IMR-90 (cell line): ENCODE measurements around the gene GCG. TPM values are rescaled to one million over a fixed set of nuclear protein-coding genes. Genes with fewer than 3 reads are reported as not detected.

Experiments
- ATAC-seq: fragments of 200-7000 bp; cut with Tn5 transposase; 2 replicates; pipeline ENCODE4 v1.9.1; 2020; ENCODE audit warnings: low read depth, mild to moderate bottlenecking, moderate library complexity
- BruUV-seq: library from RNA; stranded (reverse); fragments of 400-500 nt; replicated peaks from 2 replicates; lab custom pipeline; 2021; lab: Mats Ljungman, UMichigan
- CTCF ChIA-PET: fragments of 300-600 bp; formaldehyde crosslinking; extraction: SDS; loops from one replicate; lab custom pipeline; 2021; ENCODE audit warnings: antibody characterized with exemption; lab: Yijun Ruan, JAX
- POLR2A ChIA-PET: fragments of 300-600 bp; sonication (Branson Sonifier 250); formaldehyde crosslinking; loops from one replicate; lab custom pipeline; 2022; ENCODE audit warnings: antibody characterized with exemption; ENCODE audit not compliant: unreplicated experiment; lab: Charles Lee
- DNase-seq: peaks from one replicate; pipeline ENCODE4 v3.0.0; 2013
- H2AFZ ChIP-seq: replicated peaks from 2 replicates; pipeline ENCODE3; 2013; ENCODE audit warnings: low read length, mild to moderate bottlenecking; ENCODE audit not compliant: poor library complexity
- H2AK5ac ChIP-seq: 2 replicates; pipeline ENCODE4 v1.6.1; 2013; ENCODE audit warnings: low read depth, low read length, inconsistent platforms
- H2AK9ac ChIP-seq: replicated peaks from 2 replicates; pipeline ENCODE3; 2013; ENCODE audit warnings: mild to moderate bottlenecking, low read depth, low read length, moderate library complexity; ENCODE audit not compliant: poor library complexity
- H2BK120ac ChIP-seq: 2 replicates; pipeline ENCODE4 v1.6.1; 2013; ENCODE audit warnings: low read depth, low read length, inconsistent platforms
- H2BK15ac ChIP-seq: 3 replicates; pipeline ENCODE4 v1.6.1; 2013; ENCODE audit warnings: low read depth, low read length, inconsistent platforms
- H2BK20ac ChIP-seq: 2 replicates; pipeline ENCODE4 v1.6.1; 2013; ENCODE audit warnings: low read depth, mild to moderate bottlenecking, inconsistent platforms, low read length, moderate library complexity
- H2BK5ac ChIP-seq: 2 replicates; pipeline ENCODE4 v1.6.1; 2013; ENCODE audit warnings: mild to moderate bottlenecking, low read depth, low read length, inconsistent platforms; ENCODE audit not compliant: poor library complexity, severe bottlenecking
- H3K14ac ChIP-seq: replicated peaks from 2 replicates; pipeline ENCODE4 v1.6.1; 2013; ENCODE audit warnings: low read depth, low read length, inconsistent platforms
- H3K18ac ChIP-seq: 2 replicates; pipeline ENCODE4 v1.6.1; 2013; ENCODE audit warnings: low read depth, low read length, control low read depth
- H3K23ac ChIP-seq: 2 replicates; pipeline ENCODE4 v1.6.1; 2013; ENCODE audit warnings: low read depth, low read length, inconsistent platforms
- H3K27ac ChIP-seq: 2 replicates; pipeline ENCODE4 v1.5.1; 2013; ENCODE audit warnings: mild to moderate bottlenecking, control low read depth, low read length; ENCODE audit not compliant: insufficient read depth
- H3K27me3 ChIP-seq: 2 replicates; pipeline ENCODE4 v1.6.1; 2013; ENCODE audit warnings: low read length; ENCODE audit not compliant: control insufficient read depth, insufficient read depth
- H3K36me3 ChIP-seq: 2 replicates; pipeline ENCODE4 v1.6.1; 2013; ENCODE audit warnings: low read length, mixed read lengths; ENCODE audit not compliant: control insufficient read depth, insufficient read depth
- H3K4ac ChIP-seq: 2 replicates; pipeline ENCODE4 v1.6.1; 2013; ENCODE audit warnings: low read depth, low read length, inconsistent platforms
- H3K4me1 ChIP-seq: 2 replicates; pipeline ENCODE4 v1.6.1; 2013; ENCODE audit warnings: low read length, mixed read lengths; ENCODE audit not compliant: control insufficient read depth, insufficient read depth
- H3K4me2 ChIP-seq: 2 replicates; pipeline ENCODE4 v1.6.1; 2013; ENCODE audit warnings: low read depth, mild to moderate bottlenecking, control low read depth, low read length, moderate library complexity
- H3K4me3 ChIP-seq: 2 replicates; pipeline ENCODE4 v1.5.1; 2013; ENCODE audit warnings: low read depth, mild to moderate bottlenecking, control low read depth, low read length, moderate library complexity; ENCODE audit not compliant: insufficient read depth
- H3K56ac ChIP-seq: 2 replicates; pipeline ENCODE4 v1.6.1; 2013; ENCODE audit warnings: low read length, inconsistent platforms; ENCODE audit not compliant: insufficient read depth; ENCODE audit errors: extremely low read depth
- H3K79me1 ChIP-seq, 2 experiments: 2 replicates each; pipeline ENCODE4 v1.6.1; 2013; ENCODE audit warnings: low read length in 2 of 2, inconsistent platforms in 1 of 2, low read depth in 1 of 2
- H3K9ac ChIP-seq: 2 replicates; pipeline ENCODE4 v1.6.1; 2013; ENCODE audit warnings: low read depth, low read length, control low read depth
- H3K9me1 ChIP-seq: 2 replicates; pipeline ENCODE4 v1.6.1; 2013; ENCODE audit warnings: low read length, inconsistent platforms; ENCODE audit not compliant: insufficient read depth
- H3K9me3 ChIP-seq: 2 replicates; pipeline ENCODE4 v1.6.1; 2013; ENCODE audit warnings: low read length; ENCODE audit not compliant: control insufficient read depth, insufficient read depth
- H4K20me1 ChIP-seq: 2 replicates; pipeline ENCODE4 v1.6.1; 2013; ENCODE audit warnings: low read length, inconsistent platforms; ENCODE audit not compliant: insufficient read depth
- H4K5ac ChIP-seq: 2 replicates; pipeline ENCODE4 v1.6.1; 2013; ENCODE audit warnings: mild to moderate bottlenecking, low read depth, low read length, control low read depth
- H4K8ac ChIP-seq, 2 experiments: 2 replicates each; pipeline ENCODE4 v1.6.1; 2013; ENCODE audit warnings: low read depth in 2 of 2, low read length in 2 of 2, control low read depth in 1 of 2, inconsistent platforms in 1 of 2
- H4K91ac ChIP-seq: 2 replicates; pipeline ENCODE4 v1.6.1; 2013; ENCODE audit warnings: low read depth, low read length, inconsistent platforms; ENCODE audit not compliant: insufficient read depth
- MXI1 ChIP-seq: IDR thresholded peaks from 2 replicates; pipeline ENCODE4 v1.6.1; 2012; ENCODE audit warnings: low read depth, mild to moderate bottlenecking, low read length, moderate library complexity, borderline replicate concordance
- NFE2L2 ChIP-seq: fragments of 150-350 bp; IDR thresholded peaks from 2 replicates; pipeline ENCODE4 v1.6.1; 2016; ENCODE audit warnings: low read depth, mild to moderate bottlenecking, low read length
- RAD21 ChIP-seq: IDR thresholded peaks from 2 replicates; pipeline ENCODE4 v1.6.1; 2012; ENCODE audit warnings: low read length, improper control_type of control experiment
- WGBS, 2 experiments: methylation state at CpG; one replicate each; pipeline versions ENCODE4 v1.1.5 to v1.1.7; 2013; ENCODE audit warnings: missing lambda C conversion rate in 2 of 2; ENCODE audit not compliant: insufficient read length in 1 of 2; ENCODE audit errors: extremely low coverage in 2 of 2; 5-methylcytosine and 5-hydroxymethylcytosine counted together
- dilution Hi-C: fragments of 300-500 bp; cut with HindIII; formaldehyde crosslinking; loops from one replicate; pipeline ENCODE4 v1.14.3; 2018; ENCODE audit warnings: low sequenced_read_pairs; ENCODE audit not compliant: unreplicated experiment
- in situ Hi-C: fragments of 300-500 bp; cut with MboI; formaldehyde crosslinking; loops from 3 replicates; pipeline ENCODE4 v1.14.3; 2019; ENCODE audit warnings: low sequenced_read_pairs, inconsistent platforms, mixed read lengths
- intact Hi-C: fragments of 100-400 bp; cut with micrococcal nuclease; formaldehyde crosslinking; loops from 2 replicates; pipeline ENCODE4 v1.10.0; 2022
- polyA plus RNA-seq, 3 experiments: library from polyadenylated mRNA; depleted of rRNA; stranded (reverse); fragments of >200 nt; gene quantifications; 2 replicates each; pipeline ENCODE4 v1.2.3, GENCODE V29; 2012; ENCODE audit warnings: low replicate concordance in 1 of 3
- total RNA-seq: library from RNA; depleted of rRNA; stranded (reverse); fragments of >200 nt; gene quantifications from 2 replicates; pipeline ENCODE4 v1.2.3, GENCODE V29; 2012

GCG gene
- total and polyA plus RNA-seq, 2 of the 4 experiments (the other 2 are of a cell fraction) = not detected

GRCh38 chr2:162127422-162127821 lies 24.6 kb downstream of the GCG start:
- no peaks in the 10 kb centered on the region for H3K79me1 ChIP-seq
- H2AK9ac ChIP-seq = no peak overlapping the region
- ATAC-seq (no peak), DNase-seq (no peak)
- CTCF ChIA-PET = interaction anchor here (1.7 to 3.6 kb wide), 2 partner anchors 174 to 541 kb away, joined by 4 to 21 read pairs; no protein-coding TSS in a partner anchor
- no TSS peak for BruUV-seq
- H3K9ac ChIP-seq = no peak overlapping the region
- H3K27me3 ChIP-seq = peaks cover 2% of the 10 kb centered on the region; the same call in 1 of the 2 replicates
- no peak overlapping the region for H4K91ac ChIP-seq
- WGBS, 2 experiments = no CpG with 5 or more reads among the region's 2 CpGs
- no peak overlapping the region for H2AK5ac ChIP-seq
- no peak overlapping the region for H3K4me2 ChIP-seq
- no peaks in the 10 kb centered on the region for H3K9me3 ChIP-seq
- H4K20me1 ChIP-seq = no peaks in the 10 kb centered on the region
- H3K4me1 ChIP-seq = peaks cover 5% of the 10 kb centered on the region; the same call in 1 of the 2 replicates
- H3K56ac ChIP-seq = no peak overlapping the region
- H3K18ac ChIP-seq = no peak overlapping the region
- intact Hi-C loops (loop anchor here (10.0 kb wide), 1 partner anchor 703 kb away; no protein-coding TSS in a partner anchor), dilution Hi-C loops (no loop called here), in situ Hi-C loops (loop anchor here (5.0 to 10.0 kb wide), 2 partner anchors 123 to 540 kb away; no protein-coding TSS in a partner anchor)
- no peak overlapping the region for H3K4me3 ChIP-seq
- H3K36me3 ChIP-seq = no peaks in the 10 kb centered on the region
- POLR2A ChIA-PET = no interaction called here
- no peak overlapping the region for H3K27ac ChIP-seq
- no peak overlapping the region for H3K14ac ChIP-seq
- H2BK20ac ChIP-seq = no peak overlapping the region
- H3K23ac ChIP-seq = no peak overlapping the region
- H2BK15ac ChIP-seq = no peak overlapping the region
- no peak overlapping the region for H4K5ac ChIP-seq
- no peak overlapping the region for H4K8ac ChIP-seq
- H2BK5ac ChIP-seq = no peak overlapping the region
- H3K9me1 ChIP-seq = no peaks in the 10 kb centered on the region
- no peak overlapping the region for H2AFZ ChIP-seq
- no peak overlapping the region for H2BK120ac ChIP-seq
- H3K4ac ChIP-seq = no peak overlapping the region
- TF ChIP-seq RAD21 (no peak), NFE2L2 (no peak), MXI1 (no peak)
